BE2C (cell line): ENCODE results near the gene TOPAZ1.

Experiments used
- DNase-seq: peaks from one replicate; pipeline ENCODE4 v3.0.0-alpha.2; 2020
- H3K27me3 ChIP-seq: fragments of 250-450 bp; sonication (Bioruptor Pico); 2 replicates; pipeline ENCODE4 v1.5.1; 2020; ENCODE audit warnings: mild to moderate bottlenecking
- H3K36me3 ChIP-seq: fragments of 250-450 bp; sonication (Bioruptor Pico); 2 replicates; pipeline ENCODE4 v1.5.1; 2020; ENCODE audit warnings: mild to moderate bottlenecking
- H3K4me1 ChIP-seq: fragments of 250-450 bp; sonication (Bioruptor Pico); 2 replicates; pipeline ENCODE4 v1.5.1; 2020
- H3K4me3 ChIP-seq: 2 replicates; pipeline ENCODE4 v1.5.1; 2011; ENCODE audit warnings: low read depth, low read length
- H3K9me3 ChIP-seq: fragments of 250-450 bp; sonication (Bioruptor Pico); 2 replicates; pipeline ENCODE4 v1.5.1; 2020
- CTCF ChIP-seq: IDR thresholded peaks from 2 replicates; pipeline ENCODE4 v1.5.1; 2012; ENCODE audit warnings: mild to moderate bottlenecking, low read depth, low read length

Gene TOPAZ1

DNA sequence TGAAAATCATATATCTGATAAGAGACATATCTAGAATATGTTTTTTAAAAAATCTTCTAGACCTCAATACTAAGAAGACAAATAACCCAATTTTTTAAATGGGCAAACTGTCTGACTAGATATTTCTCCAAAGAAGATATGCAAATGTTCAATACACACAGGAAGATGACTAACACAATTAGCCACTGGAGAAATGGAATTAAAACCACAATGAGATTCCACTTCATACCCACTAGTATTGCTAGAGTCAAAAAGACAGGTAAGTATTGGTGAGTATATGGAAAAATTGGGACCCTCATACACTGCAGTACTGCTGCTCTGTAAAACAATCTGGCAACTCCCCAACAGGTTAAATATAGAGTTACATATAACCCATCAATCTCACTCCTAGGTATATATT is 33.1 kb upstream of the TOPAZ1 start:
- Histone ChIP-seq H3K36me3 (no peaks in the 10 kb centered on the region), H3K4me3 (no peak overlapping the region), H3K9me3 (no peaks in the 10 kb centered on the region), H3K27me3 (no peaks in the 10 kb centered on the region), H3K4me1 (no peaks in the 10 kb centered on the region)
- TF ChIP-seq CTCF = no peak
- DNase-seq = no peak

DNA sequence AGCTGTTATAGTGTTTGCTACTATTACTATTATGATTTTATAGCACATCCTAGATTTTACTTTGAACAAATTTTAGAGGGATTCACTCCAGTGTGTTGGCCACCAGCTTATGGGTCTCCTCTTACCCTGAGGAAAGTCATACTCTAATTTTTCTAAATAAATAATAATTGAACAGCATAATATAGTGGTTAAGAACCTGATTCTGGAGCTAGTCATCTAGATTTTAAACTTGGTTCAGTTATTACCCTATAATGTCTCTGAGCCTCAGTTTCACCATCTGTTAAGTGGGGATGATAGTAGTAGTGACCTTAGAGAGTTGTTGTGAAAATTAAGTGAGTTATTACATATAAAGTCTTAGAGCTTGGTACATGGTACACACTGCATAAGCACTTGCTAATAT is 30.7 kb upstream of the TOPAZ1 start:
- H3K4me1 ChIP-seq = no peaks in the 10 kb centered on the region
- H3K9me3 ChIP-seq = no peaks in the 10 kb centered on the region
- TF ChIP-seq CTCF = no peak
- H3K4me3 ChIP-seq = no peak overlapping the region
- DNase-seq = no peak
- no peaks in the 10 kb centered on the region for H3K36me3 ChIP-seq
- no peaks in the 10 kb centered on the region for H3K27me3 ChIP-seq

- TF ChIP-seq CTCF = no peak
- Histone ChIP-seq H3K4me3 (no peak overlapping the region), H3K4me1 (no peaks in the 10 kb centered on the region), H3K9me3 (no peaks in the 10 kb centered on the region), H3K36me3 (no peaks in the 10 kb centered on the region), H3K27me3 (no peaks in the 10 kb centered on the region)
- no peak for DNase-seq
These were observed 19.3 kb upstream of the TOPAZ1 start for GRCh38 chr3:44222337-44222736.

DNA sequence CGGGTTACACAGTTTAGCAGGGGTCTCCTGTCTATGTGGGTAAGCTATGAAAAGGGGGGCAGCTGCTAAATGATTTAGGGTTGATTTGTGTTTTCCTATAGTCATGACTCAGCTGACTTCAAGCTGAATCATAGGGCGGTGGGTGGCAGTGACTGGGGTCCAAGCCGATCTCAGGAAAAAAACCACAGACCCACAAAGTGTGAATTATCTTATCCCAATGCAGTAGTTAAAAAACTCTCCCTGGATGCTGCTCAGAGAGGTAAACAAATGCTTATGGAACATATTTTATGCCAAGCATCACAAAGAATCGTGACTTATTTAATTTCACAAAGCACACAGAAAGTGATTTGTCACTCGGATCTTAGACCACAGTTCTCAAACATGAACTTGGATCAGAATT is 18.4 kb upstream of the TOPAZ1 start:
- no peaks in the 10 kb centered on the region for H3K27me3 ChIP-seq
- no peaks in the 10 kb centered on the region for H3K4me1 ChIP-seq
- TF ChIP-seq CTCF = no peak
- H3K36me3 ChIP-seq = no peaks in the 10 kb centered on the region
- no peaks in the 10 kb centered on the region for H3K9me3 ChIP-seq
- no peak for DNase-seq
- H3K4me3 ChIP-seq = no peak overlapping the region

- Histone ChIP-seq H3K4me1 (no peaks in the 10 kb centered on the region), H3K9me3 (no peaks in the 10 kb centered on the region), H3K36me3 (no peaks in the 10 kb centered on the region), H3K4me3 (no peak overlapping the region), H3K27me3 (no peaks in the 10 kb centered on the region)
- no peak for TF ChIP-seq CTCF
- no peak for DNase-seq
These were observed 17.6 kb upstream of the TOPAZ1 start for GRCh38 chr3:44224131-44224530.

GRCh38 chr3:44226573-44226972 is 15.1 kb upstream of the TOPAZ1 start:
- no peaks in the 10 kb centered on the region for H3K36me3 ChIP-seq
- no peak for TF ChIP-seq CTCF
- H3K9me3 ChIP-seq = no peaks in the 10 kb centered on the region
- no peak for DNase-seq
- H3K27me3 ChIP-seq = no peaks in the 10 kb centered on the region
- no peaks in the 10 kb centered on the region for H3K4me1 ChIP-seq
- no peak overlapping the region for H3K4me3 ChIP-seq
